GM23338 (cell line): Measurements from ENCODE around the gene ARHGAP42. TPM values are rescaled to one million over a fixed set of nuclear protein-coding genes. Genes with fewer than 3 reads are reported as not detected.
A peak's percentile ranks its signal among the peaks of the same experiment; 100 is the strongest.

Source experiments
- ATAC-seq: fragments of 200-7000 bp; cut with Tn5 transposase; 3 replicates; pipeline ENCODE4 v1.9.1; 2020
- DNase-seq: peaks from one replicate; pipeline ENCODE4 v3.0.0-alpha.2; 2015; ENCODE audit warnings: low spot score
- H2AFZ ChIP-seq: fragments of 200-600 bp; sonication (generic); 2 replicates; pipeline ENCODE4 v1.8.0; 2016; ENCODE audit warnings: antibody characterized with exemption, mild to moderate bottlenecking, moderate library complexity
- H3F3A ChIP-seq: fragments of 200-600 bp; sonication (generic); replicated peaks from 2 replicates; pipeline ENCODE4 v1.8.0; 2017; ENCODE audit warnings: antibody characterized with exemption, mixed run types, low read depth
- H3K27ac ChIP-seq: fragments of 200-600 bp; sonication (generic); 2 replicates; pipeline ENCODE4 v1.6.1; 2016; ENCODE audit warnings: low read depth
- H3K27me3 ChIP-seq: fragments of 200-600 bp; sonication (generic); 2 replicates; pipeline ENCODE4 v1.8.0; 2016; ENCODE audit warnings: mild to moderate bottlenecking, mixed run types, moderate library complexity; ENCODE audit not compliant: insufficient read depth
- H3K36me3 ChIP-seq: fragments of 200-600 bp; sonication (generic); 2 replicates; pipeline ENCODE4 v1.8.0; 2016; ENCODE audit warnings: mild to moderate bottlenecking; ENCODE audit not compliant: insufficient read depth
- H3K4me1 ChIP-seq: fragments of 200-600 bp; sonication (generic); 2 replicates; pipeline ENCODE4 v1.8.0; 2016; ENCODE audit warnings: mild to moderate bottlenecking, moderate library complexity; ENCODE audit not compliant: insufficient read depth
- H3K4me2 ChIP-seq: fragments of 200-600 bp; sonication (generic); 2 replicates; pipeline ENCODE4 v1.7.1; 2017; ENCODE audit warnings: mixed run types
- H3K4me3 ChIP-seq: fragments of 200-600 bp; sonication (generic); 2 replicates; pipeline ENCODE4 v1.6.1; 2016; ENCODE audit warnings: mixed run types
- H3K79me2 ChIP-seq: fragments of 200-600 bp; sonication (generic); replicated peaks from 2 replicates; pipeline ENCODE4 v1.8.0; 2017; ENCODE audit warnings: mild to moderate bottlenecking; ENCODE audit not compliant: insufficient read depth
- H3K9me2 ChIP-seq: fragments of 200-600 bp; sonication (generic); 2 replicates; pipeline ENCODE4 v1.8.0; 2017; ENCODE audit not compliant: insufficient read depth
- H4K20me1 ChIP-seq: fragments of 200-600 bp; sonication (generic); replicated peaks from 2 replicates; pipeline ENCODE4 v1.8.0; 2017; ENCODE audit warnings: mild to moderate bottlenecking; ENCODE audit not compliant: insufficient read depth
- H3K27ac Mint-ChIP-seq: 2 replicates; pipeline ENCODE4 v1.8.0; 2020; ENCODE audit warnings: inconsistent platforms, mild to moderate bottlenecking, moderate library complexity, mixed read lengths
- H3K27me3 Mint-ChIP-seq: 3 replicates; pipeline ENCODE4 v1.8.0; 2022; ENCODE audit warnings: low read depth, mild to moderate bottlenecking, moderate library complexity, mixed read lengths, inconsistent platforms; ENCODE audit not compliant: insufficient read depth, poor library complexity
- H3K36me3 Mint-ChIP-seq: 3 replicates; pipeline ENCODE4 v1.8.0; 2021; ENCODE audit warnings: low read depth, mild to moderate bottlenecking, inconsistent platforms, moderate library complexity, mixed read lengths
- H3K4me1 Mint-ChIP-seq: 3 replicates; pipeline ENCODE4 v1.8.0; 2020; ENCODE audit warnings: mild to moderate bottlenecking, inconsistent platforms, mixed read lengths
- H3K4me3 Mint-ChIP-seq: 3 replicates; pipeline ENCODE4 v1.8.0; 2021; ENCODE audit warnings: moderate library complexity, mild to moderate bottlenecking, inconsistent platforms, mixed read lengths
- H3K9me3 Mint-ChIP-seq: 3 replicates; pipeline ENCODE4 v1.8.0; 2020; ENCODE audit warnings: moderate library complexity, mild to moderate bottlenecking, inconsistent platforms, mixed read lengths
- CREB1 ChIP-seq: fragments of 250-450 bp; sonication (Bioruptor Pico); IDR thresholded peaks from 2 replicates; pipeline ENCODE4 v1.5.0; 2020; ENCODE audit warnings: low read depth, mild to moderate bottlenecking, moderate library complexity
- CTCF ChIP-seq, 2 experiments: fragments of 200-600 bp in 1 of 2; sonication (generic) in 1 of 2; conservative IDR thresholded peaks; 2 replicates each; pipeline versions ENCODE4 v1.5.1 to v1.6.1; 2016 to 2017; ENCODE audit warnings: antibody characterized with exemption in 2 of 2, low read depth in 2 of 2, mild to moderate bottlenecking in 2 of 2, moderate library complexity in 1 of 2
- ETS1 ChIP-seq: IDR thresholded peaks from 2 replicates; pipeline ENCODE4 v1.6.1; 2016; ENCODE audit warnings: antibody characterized with exemption
- EZH2 ChIP-seq: fragments of 200-600 bp; sonication (generic); IDR thresholded peaks from one replicate; pipeline ENCODE4 v1.8.0; 2017; ENCODE audit warnings: antibody characterized with exemption, mild to moderate bottlenecking, low read depth; ENCODE audit not compliant: unreplicated experiment
- EZH2phosphoT487 ChIP-seq: fragments of 200-600 bp; sonication (generic); IDR thresholded peaks from one replicate; pipeline ENCODE4 v1.8.1; 2018; ENCODE audit warnings: antibody characterized with exemption; ENCODE audit not compliant: unreplicated experiment
- JUNB ChIP-seq: IDR thresholded peaks from one replicate; pipeline ENCODE4 v1.6.1; 2016; ENCODE audit warnings: antibody characterized with exemption; ENCODE audit not compliant: unreplicated experiment
- NANOG ChIP-seq: IDR thresholded peaks from 2 replicates; pipeline ENCODE4 v1.6.1; 2016; ENCODE audit warnings: antibody characterized with exemption, borderline replicate concordance
- POLR2AphosphoS5 ChIP-seq: IDR thresholded peaks from 2 replicates; pipeline ENCODE4 v1.6.1; 2016; ENCODE audit warnings: antibody characterized with exemption, low read depth
- REST ChIP-seq: IDR thresholded peaks from one replicate; pipeline ENCODE4 v1.6.1; 2018; ENCODE audit warnings: antibody characterized with exemption; ENCODE audit not compliant: unreplicated experiment
- STAT1 ChIP-seq: IDR thresholded peaks from one replicate; pipeline ENCODE4 v1.6.1; 2016; ENCODE audit warnings: antibody characterized with exemption; ENCODE audit not compliant: unreplicated experiment
- ZNF114 ChIP-seq: fragments of 250-450 bp; sonication (Bioruptor Pico); IDR thresholded peaks from 2 replicates; pipeline ENCODE4 v1.5.0; 2020; ENCODE audit warnings: mild to moderate bottlenecking, moderate library complexity
- ZNF331 ChIP-seq: fragments of 250-450 bp; sonication (Bioruptor Pico); IDR thresholded peaks from 2 replicates; pipeline ENCODE4 v1.5.0; 2020; ENCODE audit warnings: low read depth, mild to moderate bottlenecking, moderate library complexity
- ZNF462 ChIP-seq: fragments of 250-450 bp; sonication (Bioruptor Pico); IDR thresholded peaks from 2 replicates; pipeline ENCODE4 v1.5.0; 2020; ENCODE audit warnings: mild to moderate bottlenecking, moderate library complexity
- polyA plus RNA-seq: library from polyadenylated mRNA; unstranded; fragments of >200 nt; fragmentation: Nextera tagmentation; extraction: Ambion mirVana; gene quantifications from 2 replicates; pipeline ENCODE4 v1.2.1, GENCODE V29; 2016
- total RNA-seq: library from RNA; depleted of rRNA; stranded (reverse); fragments of >200 nt; shearing (Covaris generic); gene quantifications from 2 replicates; pipeline ENCODE4 v1.2.3, GENCODE V29; 2014

Gene ARHGAP42
- total and polyA plus RNA-seq, 2 experiments from 2014 or later: 23.7 to 35.7 TPM

- peak overlapping the region; percentile 83 for H3K27ac Mint-ChIP-seq
- no peak overlapping the region for H3K4me3 Mint-ChIP-seq
- DNase-seq (no peak), ATAC-seq (peak; percentile 81)
- no peaks in the 10 kb centered on the region for H3K27me3 Mint-ChIP-seq
- Histone ChIP-seq H4K20me1 (no peaks in the 10 kb centered on the region), H3K4me1 (no peaks in the 10 kb centered on the region), H3K4me2 (no peak overlapping the region), H3K79me2 (no peaks in the 10 kb centered on the region), H3F3A (no peaks in the 10 kb centered on the region), H3K27ac (0 out of 2 replicates have a peak overlapping the region, but pooled peaks have one; percentile 17), H3K27me3 (no peaks in the 10 kb centered on the region), H3K9me2 (no peaks in the 10 kb centered on the region), H3K36me3 (no peaks in the 10 kb centered on the region), H2AFZ (peak overlapping the region; percentile 23; the same call in 1 of the 2 replicates), H3K4me3 (no peak overlapping the region)
- no peaks in the 10 kb centered on the region for H3K36me3 Mint-ChIP-seq
- H3K9me3 Mint-ChIP-seq: no peaks in the 10 kb centered on the region
- TF ChIP-seq NANOG (no peak), POLR2AphosphoS5 (no peak), STAT1 (no peak), ETS1 (no peak), CTCF (conservative IDR thresholded peaks at IDR 0.05; ENCODE audit: low read depth in 2 of 2) (no peak), JUNB (no peak), EZH2phosphoT487 (no peak), ZNF114 (CRISPR knock-in tag) (no peak), REST (no peak), ZNF331 (no peak), EZH2 (no peak), CREB1 (CRISPR knock-in tag) (no peak), ZNF462 (no peak)
- peaks cover 3% of the 10 kb centered on the region; the same call in 2 of the 3 replicates for H3K4me1 Mint-ChIP-seq
Observed at GRCh38 chr11:101034076-101034475, 347.0 kb downstream of the ARHGAP42 start.
